Panc1 (cell line): Measurements from ENCODE around the gene SYCN. TPM values are rescaled to one million over a fixed set of nuclear protein-coding genes. Genes with fewer than 3 reads are reported as not detected.
A peak's percentile ranks its signal among the peaks of the same experiment; 100 is the strongest.

ENCODE experiments used
- ATAC-seq: fragments of 200-7000 bp; cut with Tn5 transposase; 2 replicates; pipeline ENCODE4 v1.9.1; 2020; ENCODE audit warnings: mild to moderate bottlenecking, moderate library complexity
- BruUV-seq: library from RNA; stranded (reverse); fragments of 400-500 nt; replicated peaks from 2 replicates; lab custom pipeline; 2021; lab: Mats Ljungman, UMichigan
- CTCF ChIA-PET: fragments of 300-600 bp; sonication (Branson Sonifier 250); formaldehyde crosslinking; loops from one replicate; lab custom pipeline; 2022; ENCODE audit warnings: antibody characterized with exemption; lab: Charles Lee
- POLR2A ChIA-PET: fragments of 300-600 bp; sonication (Branson Sonifier 250); formaldehyde crosslinking; loops from one replicate; lab custom pipeline; 2022; ENCODE audit warnings: antibody characterized with exemption; lab: Charles Lee
- DNase-seq: peaks from one replicate; pipeline ENCODE4 v3.0.0-alpha.2; 2010; ENCODE audit warnings: low read depth, low spot score
- H3K27ac ChIP-seq: 2 replicates; pipeline ENCODE4 v1.5.1; 2011; ENCODE audit warnings: mild to moderate bottlenecking, low read length, inconsistent platforms
- H3K27me3 ChIP-seq: fragments of 200-500 bp; sonication (Bioruptor generic); 2 replicates; pipeline ENCODE4 v1.6.0; 2014; ENCODE audit warnings: low read length, inconsistent platforms; ENCODE audit not compliant: control insufficient read depth, insufficient read depth
- H3K36me3 ChIP-seq: fragments of 200-500 bp; sonication (Bioruptor generic); 2 replicates; pipeline ENCODE4 v1.5.1; 2014; ENCODE audit warnings: inconsistent platforms, mild to moderate bottlenecking, low read length, moderate library complexity; ENCODE audit not compliant: control insufficient read depth, insufficient read depth
- H3K4me1 ChIP-seq: 2 replicates; pipeline ENCODE4 v1.5.1; 2011; ENCODE audit warnings: inconsistent platforms, mild to moderate bottlenecking, low read length, moderate library complexity; ENCODE audit not compliant: control insufficient read depth, insufficient read depth
- H3K4me3 ChIP-seq, 2 experiments: 2 replicates each; pipeline ENCODE4 v1.5.1; 2011 to 2012; ENCODE audit warnings: low read depth in 2 of 2, low read length in 2 of 2, mild to moderate bottlenecking in 2 of 2, inconsistent platforms in 1 of 2, moderate library complexity in 1 of 2
- H3K9me3 ChIP-seq: fragments of 200-500 bp; sonication (Bioruptor generic); 2 replicates; pipeline ENCODE4 v1.5.1; 2014; ENCODE audit warnings: low read depth, mild to moderate bottlenecking, inconsistent platforms, low read length, moderate library complexity; ENCODE audit not compliant: control insufficient read depth, insufficient read depth
- POLR2AphosphoS5 ChIP-seq: IDR thresholded peaks from 2 replicates; pipeline ENCODE4 v1.6.1; 2012; ENCODE audit warnings: mild to moderate bottlenecking, low read depth, low read length, moderate library complexity
- SIN3A ChIP-seq: IDR thresholded peaks from 2 replicates; pipeline ENCODE4 v1.6.1; 2012; ENCODE audit warnings: low read depth, mild to moderate bottlenecking, low read length, moderate library complexity, borderline replicate concordance; ENCODE audit not compliant: insufficient read depth
- TCF7L2 ChIP-seq: IDR thresholded peaks from 2 replicates; pipeline ENCODE4 v1.6.1; 2011; ENCODE audit warnings: mild to moderate bottlenecking, low read depth, low read length, inconsistent platforms
- in situ Hi-C: cut with HindIII; loops from 2 replicates; pipeline ENCODE4 v1.10.0; 2016; ENCODE audit warnings: low sequenced_read_pairs, low pct_unique_long_range_greater_than_20kb
- intact Hi-C: fragments of 100-400 bp; cut with micrococcal nuclease; formaldehyde crosslinking; loops from one replicate; pipeline ENCODE4 v1.10.0; 2022; ENCODE audit not compliant: unreplicated experiment
- total RNA-seq: library from RNA; stranded (reverse); gene quantifications from one replicate; pipeline ENCODE4 v1.2.1, GENCODE V29; 2021; ENCODE audit not compliant: unreplicated experiment
- TF ChIP-seq, protein P1 (sequence below), 2 experiments: IDR thresholded peaks; 2 replicates each; pipeline ENCODE4 v1.6.1; 2011 to 2012; ENCODE audit warnings: low read depth in 2 of 2, control low read depth in 1 of 2, low read length in 1 of 2, mild to moderate bottlenecking in 1 of 2, moderate library complexity in 1 of 2; ENCODE audit not compliant: insufficient read depth in 1 of 2
- TF ChIP-seq, protein P2 (sequence below): fragments of 450-650 bp; IDR thresholded peaks from 2 replicates; pipeline ENCODE4 v1.5.1; 2017; ENCODE audit warnings: mild to moderate bottlenecking

Gene SYCN
- total RNA-seq, 1 experiment from 2014 or later = 0.33 TPM

DNA sequence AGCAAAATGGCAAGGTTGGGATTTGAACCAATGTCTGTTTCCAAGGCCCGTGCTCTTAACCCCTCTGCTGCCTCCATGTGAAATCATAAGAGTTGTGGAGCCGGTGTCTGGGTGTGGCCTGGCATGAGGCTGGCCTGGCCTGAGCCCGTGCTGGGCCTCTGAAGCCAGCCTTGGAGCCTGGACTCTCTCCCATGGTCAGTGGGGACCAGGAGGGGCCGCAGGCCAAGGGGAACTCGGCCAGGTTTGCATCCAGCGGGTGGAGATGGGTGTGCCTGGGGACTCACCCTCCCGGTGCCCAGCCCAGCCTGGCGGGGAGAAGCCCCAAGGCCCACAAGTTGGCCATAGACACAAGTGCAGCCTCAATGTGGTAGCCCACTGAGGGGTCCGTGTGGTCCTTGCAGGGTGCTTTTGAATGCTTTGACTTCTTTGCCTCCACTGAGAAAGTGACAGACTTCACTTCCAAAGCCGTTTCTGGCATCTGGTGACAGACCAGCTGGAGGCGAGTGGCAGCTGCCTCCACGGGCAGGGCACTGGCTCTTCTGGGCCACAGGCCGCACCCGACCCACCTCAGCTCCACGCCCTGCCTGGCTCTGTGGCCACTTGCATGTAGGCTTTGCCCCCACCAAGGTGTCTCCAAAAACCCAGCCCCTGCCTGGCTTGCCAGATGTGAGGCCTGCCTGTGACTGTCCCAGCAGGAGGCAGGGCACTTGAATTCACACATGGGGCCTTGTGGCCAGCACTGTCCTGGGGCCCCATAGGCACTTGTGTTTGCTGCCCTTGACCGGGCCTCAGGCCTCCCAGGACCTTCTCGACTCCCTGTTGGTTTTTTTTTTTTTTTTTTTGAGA is 33.5 kb downstream of the SYCN start:
- intact Hi-C loops = no loop called here
- CTCF ChIA-PET = interaction anchor here (0.6 to 0.7 kb wide), 2 partner anchors 583 to 647 kb away, joined by 3 to 10 read pairs; no protein-coding TSS in a partner anchor
- ATAC-seq = no peak

DNA sequence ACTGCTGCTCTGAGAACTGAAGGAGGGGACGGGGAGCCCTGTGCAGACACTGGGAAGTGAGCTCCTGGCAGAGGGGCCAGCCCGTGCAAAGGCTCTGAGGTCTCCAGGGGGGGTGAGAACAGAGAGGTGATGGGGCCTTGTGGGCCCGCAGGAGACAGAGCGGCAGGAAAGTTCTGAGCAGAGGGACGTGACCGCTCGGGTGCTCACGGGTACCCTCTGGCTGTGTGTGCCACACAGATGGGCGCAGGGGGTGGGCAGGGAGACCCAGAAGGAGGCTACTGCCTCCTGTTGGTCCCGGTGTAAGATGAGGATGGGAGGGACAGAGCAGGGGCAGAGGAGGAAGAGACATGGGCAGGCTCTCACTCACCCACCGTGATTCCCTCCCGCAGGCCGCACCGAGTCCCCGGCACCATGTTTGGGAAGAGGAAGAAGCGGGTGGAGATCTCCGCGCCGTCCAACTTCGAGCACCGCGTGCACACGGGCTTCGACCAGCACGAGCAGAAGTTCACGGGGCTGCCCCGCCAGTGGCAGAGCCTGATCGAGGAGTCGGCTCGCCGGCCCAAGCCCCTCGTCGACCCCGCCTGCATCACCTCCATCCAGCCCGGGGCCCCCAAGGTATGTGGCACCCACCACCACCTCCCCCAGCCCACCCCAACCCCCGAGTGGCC is 34.8 kb downstream of the SYCN start:
- no peak overlapping the region for H3K4me3 ChIP-seq
- DNase-seq (no peak), ATAC-seq (no peak)
- CTCF ChIA-PET = interaction anchor here (0.6 kb wide), 1 partner anchor 206 kb away, joined by 3 read pairs; no protein-coding TSS in a partner anchor
- in situ Hi-C loops (no loop called here), intact Hi-C loops (no loop called here)
- H3K36me3 ChIP-seq = peaks cover 7% of the 10 kb centered on the region; the same call in 1 of the 2 replicates
- no TSS peak for BruUV-seq
- POLR2A ChIA-PET = no interaction called here
- TF ChIP-seq TCF7L2 (no peak), SIN3A (no peak), POLR2AphosphoS5 (no peak)
- no peaks in the 10 kb centered on the region for H3K9me3 ChIP-seq
- peaks cover 34% of the 10 kb centered on the region for H3K4me1 ChIP-seq
- H3K27me3 ChIP-seq = no peaks in the 10 kb centered on the region
- no peak overlapping the region for H3K27ac ChIP-seq

More for the DNA sequence above, 33.5 kb downstream of the SYCN start:
- Histone ChIP-seq H3K36me3 (peaks cover 7% of the 10 kb centered on the region; the same call in 1 of the 2 replicates), H3K4me3 (no peak overlapping the region), H3K27ac (no peak overlapping the region), H3K27me3 (no peaks in the 10 kb centered on the region), H3K9me3 (no peaks in the 10 kb centered on the region), H3K4me1 (peaks cover 32% of the 10 kb centered on the region)
- POLR2A ChIA-PET = interaction anchor here (0.7 kb wide), 1 partner anchor 156 kb away, joined by 7 read pairs; no protein-coding TSS in a partner anchor
- TF ChIP-seq SIN3A (no peak), POLR2AphosphoS5 (no peak), TCF7L2 (no peak)
- TF ChIP-seq, protein P1, sequence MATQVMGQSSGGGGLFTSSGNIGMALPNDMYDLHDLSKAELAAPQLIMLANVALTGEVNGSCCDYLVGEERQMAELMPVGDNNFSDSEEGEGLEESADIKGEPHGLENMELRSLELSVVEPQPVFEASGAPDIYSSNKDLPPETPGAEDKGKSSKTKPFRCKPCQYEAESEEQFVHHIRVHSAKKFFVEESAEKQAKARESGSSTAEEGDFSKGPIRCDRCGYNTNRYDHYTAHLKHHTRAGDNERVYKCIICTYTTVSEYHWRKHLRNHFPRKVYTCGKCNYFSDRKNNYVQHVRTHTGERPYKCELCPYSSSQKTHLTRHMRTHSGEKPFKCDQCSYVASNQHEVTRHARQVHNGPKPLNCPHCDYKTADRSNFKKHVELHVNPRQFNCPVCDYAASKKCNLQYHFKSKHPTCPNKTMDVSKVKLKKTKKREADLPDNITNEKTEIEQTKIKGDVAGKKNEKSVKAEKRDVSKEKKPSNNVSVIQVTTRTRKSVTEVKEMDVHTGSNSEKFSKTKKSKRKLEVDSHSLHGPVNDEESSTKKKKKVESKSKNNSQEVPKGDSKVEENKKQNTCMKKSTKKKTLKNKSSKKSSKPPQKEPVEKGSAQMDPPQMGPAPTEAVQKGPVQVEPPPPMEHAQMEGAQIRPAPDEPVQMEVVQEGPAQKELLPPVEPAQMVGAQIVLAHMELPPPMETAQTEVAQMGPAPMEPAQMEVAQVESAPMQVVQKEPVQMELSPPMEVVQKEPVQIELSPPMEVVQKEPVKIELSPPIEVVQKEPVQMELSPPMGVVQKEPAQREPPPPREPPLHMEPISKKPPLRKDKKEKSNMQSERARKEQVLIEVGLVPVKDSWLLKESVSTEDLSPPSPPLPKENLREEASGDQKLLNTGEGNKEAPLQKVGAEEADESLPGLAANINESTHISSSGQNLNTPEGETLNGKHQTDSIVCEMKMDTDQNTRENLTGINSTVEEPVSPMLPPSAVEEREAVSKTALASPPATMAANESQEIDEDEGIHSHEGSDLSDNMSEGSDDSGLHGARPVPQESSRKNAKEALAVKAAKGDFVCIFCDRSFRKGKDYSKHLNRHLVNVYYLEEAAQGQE (IDR thresholded peaks at IDR 0.05; ENCODE audit: insufficient read depth in 1 of 2, low read depth in 2 of 2, low read length in 1 of 2) = no peak
- TF ChIP-seq, protein P2, sequence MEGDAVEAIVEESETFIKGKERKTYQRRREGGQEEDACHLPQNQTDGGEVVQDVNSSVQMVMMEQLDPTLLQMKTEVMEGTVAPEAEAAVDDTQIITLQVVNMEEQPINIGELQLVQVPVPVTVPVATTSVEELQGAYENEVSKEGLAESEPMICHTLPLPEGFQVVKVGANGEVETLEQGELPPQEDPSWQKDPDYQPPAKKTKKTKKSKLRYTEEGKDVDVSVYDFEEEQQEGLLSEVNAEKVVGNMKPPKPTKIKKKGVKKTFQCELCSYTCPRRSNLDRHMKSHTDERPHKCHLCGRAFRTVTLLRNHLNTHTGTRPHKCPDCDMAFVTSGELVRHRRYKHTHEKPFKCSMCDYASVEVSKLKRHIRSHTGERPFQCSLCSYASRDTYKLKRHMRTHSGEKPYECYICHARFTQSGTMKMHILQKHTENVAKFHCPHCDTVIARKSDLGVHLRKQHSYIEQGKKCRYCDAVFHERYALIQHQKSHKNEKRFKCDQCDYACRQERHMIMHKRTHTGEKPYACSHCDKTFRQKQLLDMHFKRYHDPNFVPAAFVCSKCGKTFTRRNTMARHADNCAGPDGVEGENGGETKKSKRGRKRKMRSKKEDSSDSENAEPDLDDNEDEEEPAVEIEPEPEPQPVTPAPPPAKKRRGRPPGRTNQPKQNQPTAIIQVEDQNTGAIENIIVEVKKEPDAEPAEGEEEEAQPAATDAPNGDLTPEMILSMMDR = no peak
- no peak for DNase-seq
- in situ Hi-C loops = loop anchor here (10.0 kb wide), 1 partner anchor 56 kb away; no protein-coding TSS in a partner anchor
- TSS peak; percentile 47 for BruUV-seq
